HG03280 (cell line): ENCODE results near the gene DENND4C.
"Not testable (repeated sequence)": the region's sequence is repeated elsewhere in the genome, so short reads cannot be mapped to it uniquely, and the experiment has no call there.

Experiments
- ATAC-seq: cut with Tn5 transposase; IDR thresholded peaks from one replicate; pipeline ENCODE4 v1.9.1; 2021; ENCODE audit warnings: mild to moderate bottlenecking, moderate library complexity; ENCODE audit not compliant: unreplicated experiment

DENND4C gene

DNA sequence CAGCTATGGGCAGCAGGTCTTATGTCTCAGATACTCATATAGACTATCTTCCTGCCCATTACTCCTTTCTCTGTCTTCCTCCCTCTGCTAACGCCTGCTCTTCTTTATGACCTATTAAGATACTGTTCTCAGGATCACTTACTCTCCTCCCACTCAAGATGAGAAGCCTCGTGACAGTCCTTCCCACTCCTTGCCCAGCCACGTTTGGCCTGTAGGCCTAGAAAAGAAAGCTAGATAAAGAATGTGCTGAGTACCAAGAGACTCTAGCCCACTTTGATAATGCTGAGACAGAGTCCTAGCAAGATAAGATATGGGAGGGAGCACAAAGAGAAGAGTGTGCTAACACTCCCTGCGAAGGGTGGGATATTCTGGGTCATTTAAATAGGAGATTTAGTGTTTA is 6.8 kb upstream of the DENND4C start:
- ATAC-seq: no peak

DNA sequence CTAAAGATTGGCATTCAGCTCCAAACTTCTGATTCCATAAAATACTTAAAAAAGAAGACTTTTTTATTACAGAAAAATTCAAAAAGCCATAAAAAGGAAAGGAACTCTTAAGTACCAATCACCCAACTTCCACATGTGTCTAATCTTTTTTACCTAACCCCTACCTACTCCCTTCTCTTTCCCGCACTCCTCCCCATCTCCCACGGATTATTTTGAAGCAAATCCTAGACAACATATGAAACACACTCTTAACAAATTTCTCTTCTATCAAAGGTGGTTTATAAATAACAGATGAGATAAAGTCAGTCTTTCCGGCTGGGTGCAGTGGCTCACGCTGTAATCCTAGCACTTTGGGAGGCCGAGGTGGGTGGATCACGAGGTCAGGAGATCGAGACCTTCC is 5.9 kb upstream of the DENND4C start:
- no peak for ATAC-seq

DNA sequence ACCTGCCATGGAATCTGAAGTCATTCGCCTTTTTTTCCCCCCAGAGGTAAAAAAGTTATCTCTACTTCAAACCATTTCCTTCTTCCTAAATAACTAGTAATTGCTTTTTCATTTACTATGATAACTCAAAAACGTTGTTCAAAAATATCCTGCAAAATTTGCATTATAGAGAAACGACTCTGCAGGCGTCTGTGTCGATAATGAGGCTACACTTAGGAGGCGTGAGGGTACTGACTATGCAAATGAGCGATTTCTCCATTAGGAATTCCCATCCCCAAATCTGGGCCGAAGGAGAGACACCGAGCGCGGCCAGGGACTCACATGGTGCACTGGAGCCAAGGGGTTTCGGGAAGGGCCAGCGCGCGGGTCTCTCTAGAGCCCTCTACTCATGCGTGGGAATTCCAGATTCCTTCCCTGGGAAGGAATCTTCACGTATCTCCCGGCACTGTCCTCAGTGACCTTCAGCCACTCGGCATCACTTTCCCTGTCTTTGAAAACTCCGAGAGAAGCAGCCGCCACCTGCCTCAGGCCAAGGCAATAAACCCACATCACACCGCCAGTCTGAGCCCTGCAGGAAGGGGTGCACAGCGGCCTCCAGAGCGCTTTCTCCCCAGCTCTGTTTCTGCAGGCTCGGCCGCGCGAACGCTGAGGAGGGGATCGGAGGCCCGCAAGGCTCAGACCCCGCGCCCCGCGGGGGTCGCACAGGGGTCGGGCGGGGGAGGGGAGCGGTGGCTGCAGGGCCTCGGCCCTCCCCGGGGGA is 718 bp upstream of the DENND4C start:
- ATAC-seq: peak; percentile 55

DNA sequence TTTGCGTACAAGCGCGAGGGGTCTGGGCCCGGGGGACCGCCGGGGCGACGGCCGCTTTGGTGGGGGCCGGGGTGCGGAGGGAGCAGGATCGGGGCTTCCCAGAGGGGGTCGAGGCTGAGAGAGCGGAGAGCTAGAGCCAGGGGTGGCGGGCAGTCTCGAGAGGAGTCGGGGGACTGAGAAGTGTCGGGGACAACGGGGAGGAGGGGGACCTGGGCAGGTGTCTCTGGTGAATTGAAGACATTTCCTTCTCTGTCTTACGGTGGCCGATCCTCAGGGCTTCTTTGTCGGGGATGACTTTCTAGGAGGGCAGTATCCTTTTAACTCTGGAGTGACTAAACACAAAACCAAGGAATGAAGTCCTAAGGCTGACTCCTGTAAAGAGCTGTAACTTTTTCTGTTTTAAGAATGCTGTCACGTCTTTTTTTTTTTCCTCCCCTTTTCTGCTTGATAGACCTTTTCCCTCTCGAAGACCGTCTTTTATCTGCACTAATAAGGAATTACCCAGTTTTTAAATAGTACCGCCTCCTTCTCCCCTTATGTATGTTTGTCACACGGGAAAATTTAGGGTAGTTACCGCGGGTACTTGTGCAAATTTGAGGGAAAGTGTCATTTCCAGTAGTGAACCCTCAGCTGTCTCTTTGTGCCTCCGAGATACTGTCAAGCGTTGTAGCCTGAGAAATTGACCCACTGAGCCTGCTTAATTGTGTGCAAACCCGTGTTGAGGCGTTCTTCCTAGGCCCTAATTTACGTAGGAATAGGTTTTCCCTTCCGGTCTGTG is 822 bp downstream of the DENND4C start:
- peak; percentile 6 for ATAC-seq

DNA sequence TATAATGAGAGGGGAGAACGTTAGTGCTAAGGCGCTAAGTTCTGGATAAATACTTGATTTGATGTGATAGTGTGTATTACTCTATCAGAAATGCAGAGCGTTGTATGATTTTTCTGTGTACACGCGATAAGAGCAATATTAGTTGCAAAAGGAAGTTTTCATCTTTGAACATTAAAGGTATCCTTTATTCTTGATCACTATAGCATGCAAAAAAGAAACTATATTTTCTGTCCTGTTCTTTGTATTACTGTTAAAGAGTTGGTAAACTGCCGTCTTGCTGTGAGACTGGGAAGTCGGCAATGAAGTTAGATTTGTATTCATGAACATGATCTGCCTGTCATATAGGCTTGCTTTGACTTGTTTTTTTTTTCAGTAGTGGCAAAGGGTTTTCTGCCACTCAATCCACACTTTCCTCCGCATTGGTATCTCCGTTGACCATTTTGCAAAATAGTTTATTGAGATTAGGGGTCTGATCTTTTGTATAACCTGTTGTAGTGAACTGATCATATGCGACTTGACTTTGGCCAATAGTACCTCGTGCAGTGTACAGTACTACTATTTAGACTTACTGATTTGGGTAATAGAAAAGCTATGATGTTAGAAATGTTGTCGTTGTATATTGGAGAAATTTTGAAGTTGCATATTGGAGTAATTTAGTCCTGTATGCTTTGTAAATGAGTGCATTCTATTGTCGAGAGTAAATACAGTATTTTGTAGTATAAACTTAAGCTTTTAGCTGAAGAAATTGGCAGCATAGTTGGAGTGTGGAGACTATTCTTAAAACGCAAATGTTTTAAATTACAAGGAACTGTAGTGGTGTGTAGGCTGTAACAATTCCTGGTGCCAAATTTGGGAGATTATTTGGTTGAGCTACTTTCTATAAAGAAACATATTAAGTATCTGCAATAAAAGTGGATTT is 1.7 kb downstream of the DENND4C start:
- no peak for ATAC-seq

DNA sequence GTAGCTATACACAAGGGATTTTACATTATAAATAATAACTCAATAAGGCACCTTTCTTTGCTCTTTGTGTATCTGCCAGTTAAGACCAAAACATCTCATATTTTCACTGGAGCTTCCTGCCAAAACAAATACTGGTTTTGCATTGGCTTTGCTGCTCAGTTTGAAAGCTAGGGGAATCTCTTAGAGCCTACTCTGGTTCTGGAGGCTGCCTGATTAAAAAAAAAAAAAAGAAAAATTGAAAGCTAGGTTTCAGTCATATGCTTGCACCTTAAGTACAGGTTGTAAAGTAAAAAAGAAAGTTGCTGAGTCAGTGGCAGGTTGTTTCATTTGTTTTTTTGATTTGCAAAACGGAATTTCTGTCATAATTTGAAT is 2.3 kb downstream of the DENND4C start:
- ATAC-seq: no peak

DNA sequence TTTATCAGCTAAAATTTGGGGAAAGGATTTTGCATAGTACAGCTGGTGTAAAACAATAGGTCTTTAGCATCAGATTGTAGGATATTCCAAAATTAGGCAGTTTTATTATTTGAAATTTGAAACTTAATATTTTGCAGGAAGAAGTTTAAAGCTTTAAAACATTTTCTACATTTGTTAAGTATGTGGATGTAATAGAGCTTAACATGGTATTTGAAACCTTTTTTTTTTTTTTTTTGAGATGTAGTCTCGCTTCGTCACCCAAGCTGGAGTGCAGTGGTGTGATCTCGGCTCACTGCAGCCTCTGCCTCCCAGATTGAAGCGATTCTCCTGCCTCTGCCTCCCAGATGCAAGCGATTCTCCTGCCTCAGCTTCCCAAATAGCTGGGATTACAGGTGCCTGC is 2.9 kb downstream of the DENND4C start:
- ATAC-seq: no peak

DNA sequence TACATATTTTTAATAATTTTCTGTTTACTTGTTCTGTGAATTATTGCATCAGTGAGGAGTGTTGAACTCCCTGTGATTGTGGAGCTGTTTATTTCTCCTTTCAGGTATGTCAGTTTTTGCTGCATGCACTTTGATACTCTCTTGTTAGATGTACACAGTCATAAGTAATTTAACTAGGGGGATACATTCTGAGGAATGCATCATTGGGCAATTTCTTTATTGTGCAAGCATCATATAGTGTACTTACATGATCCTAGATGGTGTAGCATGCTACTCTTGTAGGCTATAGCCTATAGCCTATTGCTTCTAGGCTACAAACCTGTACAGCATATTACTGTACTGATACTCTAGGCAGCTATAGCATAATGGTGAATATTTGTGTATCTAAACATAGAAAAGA is 9.5 kb downstream of the DENND4C start:
- no peak for ATAC-seq

DNA sequence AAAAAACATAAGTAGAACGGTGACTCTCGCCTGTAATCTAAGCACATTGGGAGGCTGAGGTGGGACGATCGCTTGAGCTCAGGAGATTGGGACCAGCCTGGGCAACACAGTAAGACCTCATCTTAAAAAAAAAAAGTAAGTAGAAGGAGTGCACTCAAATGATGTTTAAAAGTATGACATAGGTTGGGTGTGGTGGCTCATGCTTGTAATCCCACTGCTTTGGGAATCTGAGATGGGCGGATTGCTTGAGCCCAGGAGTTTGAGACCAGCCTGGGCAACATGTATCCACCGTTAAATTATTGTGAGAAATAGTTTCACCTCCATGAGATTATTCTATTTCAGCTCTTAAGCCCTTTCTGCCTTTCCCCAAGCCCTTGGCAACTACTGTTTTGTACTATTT is 11.2 kb downstream of the DENND4C start:
- no peak for ATAC-seq

DNA sequence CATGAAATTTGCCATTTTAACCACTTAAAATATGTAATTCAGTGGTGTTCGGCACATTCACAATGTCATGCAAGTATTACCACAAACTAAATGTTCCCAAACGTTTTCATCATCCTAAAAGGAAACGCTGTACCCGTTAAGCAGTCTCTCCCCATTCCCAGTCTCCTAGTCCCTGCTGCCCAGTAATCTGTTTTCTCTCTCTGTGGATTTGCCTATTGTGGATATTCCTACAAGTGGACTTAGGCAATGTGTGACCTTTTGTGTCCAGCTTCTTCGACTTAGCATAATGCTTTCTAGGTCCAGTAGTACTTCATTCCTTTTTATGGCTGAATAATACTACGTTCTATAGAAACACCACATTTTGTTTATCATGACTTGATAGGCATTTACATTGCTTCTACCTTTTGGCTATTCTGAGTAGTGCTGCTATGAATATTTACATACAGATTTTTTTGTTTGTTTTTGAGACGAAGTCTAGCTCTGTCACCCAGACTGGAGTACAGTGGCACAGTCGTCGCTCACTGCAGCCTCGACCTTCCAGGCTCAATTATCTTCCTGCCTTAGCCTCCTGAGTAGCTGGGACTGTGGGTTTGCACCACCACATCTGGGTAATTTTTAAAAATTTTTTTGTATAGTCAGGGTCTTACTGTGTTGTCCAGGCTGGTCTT is 13.0 kb downstream of the DENND4C start:
- ATAC-seq: no peak

DNA sequence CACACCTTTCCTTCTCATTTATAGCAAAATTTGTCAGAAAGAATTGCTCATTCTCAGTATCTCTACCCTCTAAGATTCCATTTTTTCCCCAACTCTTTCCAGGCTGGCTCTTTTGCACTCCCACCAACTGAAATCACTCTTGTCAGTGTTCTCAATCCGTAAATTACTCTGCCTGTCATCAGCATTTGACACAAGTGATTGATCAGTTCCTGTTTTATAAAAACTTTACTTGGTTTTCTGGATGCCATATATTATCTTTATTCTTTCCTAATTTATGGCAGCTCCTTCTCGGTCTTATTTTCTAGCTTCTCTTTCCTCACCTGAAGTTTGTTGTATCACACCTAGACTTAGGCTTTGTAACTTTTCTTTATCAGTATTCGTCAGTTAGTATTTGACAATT is 16.4 kb downstream of the DENND4C start:
- ATAC-seq: no peak

DNA sequence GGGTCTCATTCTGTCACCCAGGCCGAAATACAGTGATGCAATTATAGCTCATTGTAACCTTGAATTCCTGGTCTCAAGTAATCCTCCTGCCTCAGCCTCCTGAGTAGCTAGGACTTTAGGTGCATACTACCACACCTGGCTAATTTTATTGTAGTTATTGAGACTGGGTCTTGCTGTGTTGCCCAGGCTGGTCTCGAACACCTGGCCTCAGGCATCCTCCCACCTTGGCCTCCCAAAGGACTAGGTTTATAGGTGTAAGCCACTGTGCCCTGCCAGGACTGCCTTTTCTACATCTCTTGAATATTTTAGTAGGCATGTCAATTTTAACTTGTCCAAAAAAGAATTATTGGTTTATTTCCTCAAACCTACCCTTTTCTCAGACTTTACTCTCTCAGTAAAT is 16.9 kb downstream of the DENND4C start:
- ATAC-seq: no peak

DNA sequence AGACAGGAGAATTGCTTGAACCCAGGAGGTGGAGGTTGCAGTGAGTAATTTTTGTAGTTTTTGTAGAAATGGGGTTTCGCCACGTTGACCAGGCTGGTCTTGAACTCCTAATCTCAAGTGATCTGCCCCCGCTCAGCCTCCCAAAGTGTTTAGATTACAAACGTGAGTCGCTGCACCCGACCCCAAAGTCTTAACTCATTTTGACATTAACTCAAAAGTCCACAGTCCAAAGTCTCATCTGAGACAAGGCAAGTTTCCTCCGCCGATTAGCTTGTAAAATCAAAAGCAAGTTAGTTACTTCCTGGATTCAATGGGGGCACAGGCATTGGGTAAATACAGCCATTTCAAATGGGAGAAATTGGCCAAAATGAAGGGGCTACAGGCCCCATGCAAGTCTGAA is 19.9 kb downstream of the DENND4C start:
- not testable (repeated sequence) for ATAC-seq

DNA sequence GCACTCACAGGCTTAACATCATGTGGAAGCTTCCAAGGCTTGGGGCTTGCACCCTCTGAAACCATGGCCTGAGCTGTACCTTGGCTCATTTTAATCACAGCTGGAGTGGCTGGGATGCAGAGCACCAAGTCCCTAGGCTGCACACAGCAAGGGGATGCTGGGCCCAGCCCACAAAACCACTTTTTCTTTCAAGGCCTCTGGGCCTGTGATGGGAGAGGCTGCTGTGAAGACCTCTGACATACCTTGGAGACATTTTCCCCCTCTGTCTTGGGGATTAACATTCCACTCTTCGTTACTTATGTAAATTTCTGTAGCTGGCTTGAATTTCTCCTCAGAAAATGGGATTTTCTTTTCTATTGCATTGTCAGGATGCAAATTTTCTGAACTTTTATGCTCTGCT is 20.7 kb downstream of the DENND4C start:
- ATAC-seq: not testable (repeated sequence)

DNA sequence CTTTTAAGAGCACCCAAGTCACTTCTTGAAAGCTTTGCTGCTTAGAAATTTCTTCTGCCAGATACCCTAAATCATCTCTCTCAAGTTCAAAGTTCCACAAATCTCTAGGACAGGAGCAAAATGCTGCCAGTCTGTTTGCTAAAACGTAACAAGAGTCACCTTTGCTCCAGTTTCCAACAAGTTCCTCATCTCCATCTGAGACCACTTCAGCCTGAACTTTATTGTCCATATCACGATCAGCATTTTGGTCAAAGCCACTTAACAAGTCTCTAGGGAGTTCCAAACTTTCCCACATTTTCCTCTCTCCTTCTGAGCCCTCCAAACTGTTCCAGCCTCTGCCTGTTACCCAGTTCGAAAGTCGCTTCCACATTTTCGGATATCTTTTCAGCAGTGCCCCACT is 21.1 kb downstream of the DENND4C start:
- not testable (repeated sequence) for ATAC-seq

DNA sequence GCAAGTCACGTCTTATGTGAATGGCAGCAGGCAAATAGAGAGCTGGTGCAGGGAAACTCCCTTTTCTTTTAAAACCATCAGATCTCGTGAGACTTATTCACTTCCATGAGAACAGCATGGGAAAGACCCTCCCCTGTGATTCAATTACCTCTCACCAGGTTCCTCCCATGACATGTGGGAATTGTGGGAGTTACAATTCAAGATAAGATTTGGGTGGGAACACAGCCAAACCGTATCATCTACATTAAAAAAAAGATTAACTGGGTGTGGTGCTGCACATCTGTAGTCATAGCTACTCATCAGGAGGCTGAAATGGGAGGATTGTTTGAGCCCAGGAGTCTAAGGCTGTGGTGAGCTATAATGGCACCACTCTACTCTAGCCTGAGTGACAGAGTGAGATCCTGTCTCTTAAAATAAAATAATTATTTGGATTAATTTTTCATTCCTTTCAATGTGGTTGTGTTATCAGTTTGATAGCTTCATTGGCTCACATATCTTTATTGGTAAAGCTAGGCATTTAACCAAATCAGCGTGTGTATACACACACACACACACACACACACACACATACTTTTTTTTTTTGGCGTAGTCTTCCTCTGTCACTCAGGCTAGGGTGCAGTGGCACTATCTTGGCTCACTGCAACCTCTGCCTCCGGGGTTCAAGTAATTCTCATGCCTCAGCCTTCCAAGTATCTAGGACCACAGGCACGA is 21.8 kb downstream of the DENND4C start:
- no peak for ATAC-seq

DNA sequence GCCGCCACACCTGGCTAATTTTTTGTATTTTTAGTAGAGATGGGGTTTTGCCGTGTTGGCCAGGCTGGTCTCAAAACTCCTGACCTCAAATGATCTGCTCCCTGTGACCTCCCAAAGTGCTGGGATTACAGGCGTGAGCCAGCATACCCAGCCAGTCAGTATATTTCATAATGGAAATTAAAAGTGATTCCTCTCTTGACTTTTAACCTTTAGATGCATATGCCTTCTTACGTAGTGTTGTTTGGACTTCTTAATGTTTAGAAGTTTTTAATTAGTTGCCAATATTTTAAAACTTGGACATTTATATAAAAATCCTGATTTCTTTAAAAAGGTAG is 22.4 kb downstream of the DENND4C start:
- ATAC-seq: no peak

DNA sequence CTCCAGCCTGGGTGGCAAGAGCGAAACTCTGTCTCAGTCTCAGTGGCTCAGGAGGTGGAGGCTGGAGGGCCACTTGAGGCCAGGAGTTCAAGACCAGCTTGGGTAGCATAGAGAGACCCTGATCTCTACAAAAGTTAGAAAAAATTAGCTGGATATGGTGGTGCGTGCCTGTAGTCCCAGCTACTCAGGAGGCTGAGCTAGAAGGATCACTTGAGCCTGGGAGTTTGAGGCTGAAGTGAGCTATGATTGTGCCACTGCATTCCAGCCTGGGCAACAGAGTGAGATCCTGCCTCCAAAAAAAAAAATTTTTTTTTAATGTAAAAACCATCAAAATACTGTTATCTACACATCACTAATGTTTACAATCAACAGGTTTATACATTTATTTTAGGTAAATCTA is 24.6 kb downstream of the DENND4C start:
- ATAC-seq: no peak

DNA sequence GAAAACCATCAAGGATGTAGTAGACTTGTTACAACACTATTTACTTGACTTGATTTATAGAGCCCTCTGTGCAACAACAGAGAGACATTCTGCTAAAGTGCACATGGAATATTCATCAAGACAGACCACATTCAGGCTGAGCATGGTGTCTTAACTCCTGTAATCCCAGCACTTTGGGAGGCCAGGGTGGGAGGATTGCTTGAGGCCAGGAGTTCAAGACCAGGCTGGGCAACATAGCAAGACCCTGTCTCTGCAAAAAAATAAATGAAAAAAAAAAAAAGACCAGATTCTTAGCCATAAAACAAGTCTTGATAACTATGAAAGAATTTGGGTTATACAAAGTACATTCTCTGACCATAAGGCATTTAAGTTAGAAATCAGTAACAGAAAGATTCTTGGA is 25.3 kb downstream of the DENND4C start:
- ATAC-seq: no peak

DNA sequence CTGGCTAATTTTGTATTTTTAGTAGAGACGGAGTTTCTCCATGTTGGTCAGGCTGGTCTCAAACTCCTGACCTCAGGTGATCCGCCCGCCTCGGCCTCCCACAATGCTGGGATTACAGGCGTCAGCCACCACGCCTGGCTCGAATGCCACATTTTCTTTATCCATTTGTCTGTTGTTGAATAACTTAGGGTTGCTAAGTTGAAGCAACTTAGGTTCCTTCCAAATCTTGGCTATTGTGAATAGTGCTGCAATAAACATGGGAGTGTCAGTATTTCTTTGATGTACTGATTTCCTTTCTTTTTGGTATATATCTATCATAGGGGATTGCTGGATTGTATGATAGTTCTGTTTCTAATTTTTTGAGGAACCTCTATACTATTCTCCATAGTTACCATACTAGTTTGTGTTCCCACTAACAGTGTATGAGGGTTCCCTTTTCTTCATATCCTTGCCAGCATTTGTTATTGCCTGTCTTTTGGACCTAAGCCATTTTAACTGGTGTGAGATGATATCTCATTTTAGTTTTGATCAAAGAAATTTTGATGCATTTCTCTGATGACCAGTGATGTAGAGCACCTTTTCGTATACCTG is 29.3 kb downstream of the DENND4C start:
- not testable (repeated sequence) for ATAC-seq
